Measurements from ENCODE around the gene KRTAP13-4.

The KRTAP13-4 gene

GRCh38 chr21:30463713-30464112 is 33.7 kb downstream of the KRTAP13-4 start:
- DNase-seq, result no peak

GRCh38 chr21:30468900-30469714 is 39.1 kb downstream of the KRTAP13-4 start:
- DNase-seq, result no peak
- H3K36me3 ChIP-seq, result no peaks in the 10 kb centered on the region
- H3K27me3 ChIP-seq, result no peaks in the 10 kb centered on the region
- no peaks in the 10 kb centered on the region for H3K4me1 ChIP-seq
- no peak overlapping the region for H3K4me3 ChIP-seq
- TF ChIP-seq CTCF (IDR thresholded peaks at IDR 0.05), result no peak
- no peaks in the 10 kb centered on the region for H3K9me3 ChIP-seq
- intact Hi-C loops (cut with DNase I; ENCODE audit: low total_unique reads), result no loop called here
- no peak overlapping the region for H3K27ac ChIP-seq

More at GRCh38 chr21:30463713-30464112, 33.7 kb downstream of the KRTAP13-4 start:
- Histone ChIP-seq H3K9me3 (no peaks in the 10 kb centered on the region), H3K4me3 (no peak overlapping the region), H3K27me3 (no peaks in the 10 kb centered on the region), H3K4me1 (no peaks in the 10 kb centered on the region), H3K36me3 (no peaks in the 10 kb centered on the region), H3K27ac (no peak overlapping the region)
- peak; percentile 32 to 36 for TF ChIP-seq CTCF (IDR thresholded peaks at IDR 0.05)
- intact Hi-C loops (cut with DNase I; ENCODE audit: low total_unique reads), result no loop called here

DNA sequence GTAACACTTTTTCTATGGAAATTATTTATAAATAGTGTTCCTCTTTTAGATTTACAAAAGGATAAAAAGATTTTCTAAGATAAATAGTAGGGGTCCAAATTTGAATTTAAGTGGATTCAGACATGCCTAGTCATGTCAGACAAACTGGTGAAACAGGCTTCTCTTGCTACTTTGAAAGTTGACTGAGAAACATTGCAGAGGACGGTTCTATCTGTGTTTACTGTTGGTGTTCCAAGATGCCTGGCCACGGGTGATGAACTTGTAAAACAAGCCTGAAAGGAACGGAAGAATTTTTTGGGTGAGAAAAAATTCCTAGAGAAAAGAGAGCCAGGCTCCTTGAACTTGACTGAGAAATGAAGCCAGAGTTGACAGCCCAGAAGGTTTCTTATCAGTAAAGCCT is 48.0 kb downstream of the KRTAP13-4 start:
- Histone ChIP-seq H3K27me3 (no peaks in the 10 kb centered on the region), H3K4me3 (no peak overlapping the region), H3K9me3 (no peaks in the 10 kb centered on the region), H3K4me1 (no peaks in the 10 kb centered on the region), H3K36me3 (no peaks in the 10 kb centered on the region), H3K27ac (no peak overlapping the region)
- no peak for TF ChIP-seq CTCF (IDR thresholded peaks at IDR 0.05)
- intact Hi-C loops (cut with DNase I; ENCODE audit: low total_unique reads), result no loop called here
- DNase-seq, result no peak

- Histone ChIP-seq H3K36me3 (no peaks in the 10 kb centered on the region), H3K4me3 (no peak overlapping the region), H3K27me3 (no peaks in the 10 kb centered on the region), H3K27ac (no peak overlapping the region), H3K9me3 (no peaks in the 10 kb centered on the region), H3K4me1 (no peaks in the 10 kb centered on the region)
- DNase-seq, result no peak
- intact Hi-C loops (cut with DNase I; ENCODE audit: low total_unique reads), result no loop called here
- no peak for TF ChIP-seq CTCF (IDR thresholded peaks at IDR 0.05)
Measured at GRCh38 chr21:30479259-30479658, 49.2 kb downstream of the KRTAP13-4 start.

GRCh38 chr21:30480145-30480544 is 50.1 kb downstream of the KRTAP13-4 start, which contains the start of gene KRTAP19-1:
TSS of gene KRTAP19-1 (minus strand) at chr21:30480367. CDS start at chr21:30480317, 50 bp downstream.
- intact Hi-C loops (cut with DNase I; ENCODE audit: low total_unique reads), result no loop called here
- no peaks in the 10 kb centered on the region for H3K4me1 ChIP-seq
- no peak for DNase-seq
- H3K4me3 ChIP-seq, result no peak within 1 kb of the TSS
- no peaks in the 10 kb centered on the region for H3K27me3 ChIP-seq
- no peak for TF ChIP-seq CTCF (IDR thresholded peaks at IDR 0.05)
- H3K36me3 ChIP-seq, result no peaks in the 10 kb centered on the region
- no peak within 1 kb of the TSS for H3K27ac ChIP-seq
- H3K9me3 ChIP-seq, result no peaks in the 10 kb centered on the region

Data from tibial artery (tissue), 4 donors.